ENCODE measurements around the gene KDSR. TPM values are rescaled to one million over a fixed set of nuclear protein-coding genes. Genes with fewer than 3 reads are reported as not detected.

Gene KDSR
- total RNA-seq, 1 donor from 2014 or later = 42.0 TPM

- H3K4me3 ChIP-seq = no peak overlapping the region
- H3K9me3 ChIP-seq = no peaks in the 10 kb centered on the region
- H3K27ac ChIP-seq = no peak overlapping the region
- no peaks in the 10 kb centered on the region for H3K27me3 ChIP-seq
- intact Hi-C loops (cut with DNase I) = no loop called here
- no peaks in the 10 kb centered on the region for H3K4me1 ChIP-seq
- TF ChIP-seq CTCF (IDR thresholded peaks at IDR 0.05) = no peak
- TF ChIP-seq POLR2AphosphoS5 (IDR thresholded peaks at IDR 0.05; ENCODE audit: insufficient read depth in 1 of 2, low read depth in 1 of 2) = no peak
- TF ChIP-seq POLR2A (IDR thresholded peaks at IDR 0.05) = no peak
- DNase-seq (ENCODE audit: extremely low spot score in 2 of 2) = no peak
- H3K36me3 ChIP-seq = peaks cover 0 to 73% of the 10 kb centered on the region in 2 donors
Measured at GRCh38 chr18:63356272-63356896, 10.6 kb downstream of the KDSR start.

- Histone ChIP-seq H3K4me3 (no peak overlapping the region), H3K9me3 (no peaks in the 10 kb centered on the region), H3K4me1 (peaks cover 21% of the 10 kb centered on the region), H3K27me3 (no peaks in the 10 kb centered on the region), H3K27ac (no peak overlapping the region), H3K36me3 (peaks cover 0 to 62% of the 10 kb centered on the region in 2 donors)
- TF ChIP-seq POLR2AphosphoS5 (IDR thresholded peaks at IDR 0.05; ENCODE audit: insufficient read depth in 1 of 2, low read depth in 1 of 2) (no peak), POLR2A (IDR thresholded peaks at IDR 0.05) (no peak), CTCF (IDR thresholded peaks at IDR 0.05) (no peak)
- DNase-seq (ENCODE audit: extremely low spot score in 2 of 2) = no peak
- intact Hi-C loops (cut with DNase I) = no loop called here
Measured at GRCh38 chr18:63350230-63350629, 16.8 kb downstream of the KDSR start.

DNA sequence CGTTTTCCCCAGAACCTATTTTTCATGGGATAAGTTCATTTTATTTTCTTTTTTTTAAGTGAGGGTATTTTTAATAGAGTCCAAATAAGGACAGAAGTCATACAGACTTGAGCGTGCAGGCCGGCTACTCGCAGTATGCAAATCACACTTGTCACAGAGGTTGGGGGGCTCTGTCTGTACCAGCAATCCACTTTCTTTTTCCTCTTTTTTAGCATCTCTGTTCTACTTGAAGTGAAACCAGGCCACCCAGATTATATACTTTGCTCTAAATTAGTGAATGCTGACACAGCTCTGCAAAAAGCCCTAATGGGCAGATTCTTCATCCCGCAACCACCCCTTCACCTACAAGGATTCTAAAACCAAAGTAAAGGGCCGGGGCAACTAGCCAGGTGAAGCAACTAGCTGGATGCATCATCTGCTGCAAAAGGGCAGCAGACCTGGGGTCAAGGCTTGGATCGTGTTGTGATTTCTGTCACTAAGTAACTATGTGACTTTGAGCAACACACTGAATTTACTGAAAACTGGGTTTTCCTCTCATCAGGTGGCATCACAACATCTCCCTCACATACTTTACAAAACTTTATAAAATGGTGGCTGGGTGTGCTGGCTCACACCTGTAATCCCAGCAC is 18.4 kb downstream of the KDSR start:
- Histone ChIP-seq H3K4me1 (peaks cover 30% of the 10 kb centered on the region), H3K36me3 (peaks cover 0 to 59% of the 10 kb centered on the region in 2 donors)

DNA sequence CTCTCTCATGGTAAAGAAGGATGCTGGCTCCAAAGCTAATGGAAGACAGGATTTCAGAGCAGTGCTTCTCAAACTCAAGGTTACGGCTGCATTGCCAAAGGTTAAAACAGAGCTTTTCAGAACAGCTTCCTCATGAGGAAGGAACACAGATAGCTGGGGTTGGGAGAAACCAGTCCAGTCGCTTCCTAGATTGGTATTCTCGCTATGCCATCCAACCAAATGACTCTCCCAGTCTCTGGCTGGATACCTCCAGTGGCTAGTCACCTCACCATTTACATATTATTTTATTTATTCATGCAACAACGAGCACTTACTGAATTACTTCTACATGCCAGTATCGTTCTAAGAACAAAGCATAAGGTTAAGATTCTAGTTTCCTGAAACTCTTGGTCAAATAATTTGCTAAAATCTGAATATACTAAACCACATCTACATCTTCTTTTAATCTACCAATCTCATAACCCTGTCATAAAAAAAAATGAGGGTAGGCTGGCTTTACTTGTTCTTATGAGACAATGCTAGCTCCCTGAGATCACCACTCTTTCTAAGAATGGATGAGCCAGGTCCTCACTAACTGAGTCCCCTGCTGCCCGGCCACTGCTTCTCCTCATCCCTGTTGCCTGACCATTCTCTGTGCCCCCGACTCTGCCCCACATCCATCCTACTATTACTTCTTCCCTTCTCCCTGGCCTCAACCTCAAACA is 20.4 kb downstream of the KDSR start:
- intact Hi-C loops (cut with DNase I) = no loop called here
- Histone ChIP-seq H3K27ac (peak overlapping the region; percentile 73), H3K4me1 (peaks cover 30% of the 10 kb centered on the region), H3K9me3 (no peaks in the 10 kb centered on the region), H3K27me3 (no peaks in the 10 kb centered on the region), H3K36me3 (peaks cover 0 to 60% of the 10 kb centered on the region in 2 donors), H3K4me3 (no peak overlapping the region)
- TF ChIP-seq POLR2A (IDR thresholded peaks at IDR 0.05) = no peak
- no peak for TF ChIP-seq CTCF (IDR thresholded peaks at IDR 0.05)
- no peak for TF ChIP-seq POLR2AphosphoS5 (IDR thresholded peaks at IDR 0.05; ENCODE audit: insufficient read depth in 1 of 2, low read depth in 1 of 2)
- DNase-seq (ENCODE audit: extremely low spot score in 2 of 2) = no peak

More for the DNA sequence above, 18.4 kb downstream of the KDSR start:
- H3K4me3 ChIP-seq = no peak overlapping the region
- intact Hi-C loops (cut with DNase I) = no loop called here
- H3K27ac ChIP-seq = no peak overlapping the region
- H3K9me3 ChIP-seq = no peaks in the 10 kb centered on the region
- DNase-seq (ENCODE audit: extremely low spot score in 2 of 2) = no peak
- no peak for TF ChIP-seq CTCF (IDR thresholded peaks at IDR 0.05)
- no peak for TF ChIP-seq POLR2AphosphoS5 (IDR thresholded peaks at IDR 0.05; ENCODE audit: insufficient read depth in 1 of 2, low read depth in 1 of 2)
- TF ChIP-seq POLR2A (IDR thresholded peaks at IDR 0.05) = no peak
- no peaks in the 10 kb centered on the region for H3K27me3 ChIP-seq
